ENCODE results near the gene TMEM184C.

GRCh38 chr4:147644471-147644870 lies 27.3 kb downstream of the TMEM184C start:
- no peak for TF ChIP-seq CTCF (conservative IDR thresholded peaks at IDR 0.05 in 1 of 2, IDR thresholded peaks at IDR 0.05 in 1 of 2; ENCODE audit: extremely low read depth in 1 of 2, insufficient read depth in 1 of 2, low read depth in 1 of 2, low read length in 2 of 2)
- no peak for TF ChIP-seq EZH2 (IDR thresholded peaks at IDR 0.05; ENCODE audit: borderline replicate concordance, low read length)

All from mammary epithelial cell (primary cell).